SIG-M5 treated with dmso at 0.1 percent for 504 hours (cell line): ENCODE data around the gene CAPZA2.

Experiments used
- DNase-seq: peaks from one replicate; lab custom pipeline; 2025; ENCODE audit not compliant: unreplicated experiment; lab: John Stamatoyannopoulos, UW

Gene CAPZA2

GRCh38 chr7:116861717-116862116, 670 bp upstream of the CAPZA2 start:
- DNase-seq = no peak

DNA sequence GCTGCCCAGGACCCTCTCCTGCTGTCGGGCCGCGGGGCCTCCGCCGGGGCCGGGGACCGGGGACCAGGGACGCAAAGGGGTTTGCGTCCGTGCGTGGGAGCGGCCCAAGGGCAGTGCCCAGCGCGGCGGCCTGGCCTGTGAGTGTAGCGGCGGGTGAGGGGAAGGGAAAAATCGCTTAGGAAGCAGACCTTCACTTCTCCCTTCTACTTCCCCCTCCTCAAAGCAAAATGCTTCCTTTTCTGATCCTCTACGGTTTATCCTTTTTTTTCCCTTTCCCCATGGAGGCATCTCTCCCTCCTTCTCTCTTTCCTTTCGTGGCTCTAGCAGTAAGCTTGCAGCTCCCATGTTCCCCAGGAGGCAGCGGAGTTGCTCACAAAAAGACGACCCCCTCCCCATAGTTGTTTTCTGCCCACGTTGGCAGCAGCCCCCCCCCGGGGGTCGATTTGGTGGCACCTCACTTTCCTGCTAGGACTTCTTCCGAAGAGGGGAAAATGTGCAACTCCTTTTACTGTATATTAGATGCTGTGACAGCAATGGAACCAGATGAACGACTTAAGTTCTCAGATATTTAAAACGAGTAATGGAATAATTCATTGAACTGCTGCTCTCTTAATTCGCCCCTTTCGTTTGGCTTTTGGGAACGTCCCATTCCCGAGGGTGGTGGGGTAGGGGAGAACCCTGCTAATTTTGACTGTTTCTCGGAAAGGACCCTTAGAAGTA, 724 bp downstream of the CAPZA2 start:
- DNase-seq = peak; percentile 55

GRCh38 chr7:116863936-116864500, 1.6 kb downstream of the CAPZA2 start:
- DNase-seq = no peak

- no peak for DNase-seq
Observed at GRCh38 chr7:116871061-116871700, 8.8 kb downstream of the CAPZA2 start.

DNA sequence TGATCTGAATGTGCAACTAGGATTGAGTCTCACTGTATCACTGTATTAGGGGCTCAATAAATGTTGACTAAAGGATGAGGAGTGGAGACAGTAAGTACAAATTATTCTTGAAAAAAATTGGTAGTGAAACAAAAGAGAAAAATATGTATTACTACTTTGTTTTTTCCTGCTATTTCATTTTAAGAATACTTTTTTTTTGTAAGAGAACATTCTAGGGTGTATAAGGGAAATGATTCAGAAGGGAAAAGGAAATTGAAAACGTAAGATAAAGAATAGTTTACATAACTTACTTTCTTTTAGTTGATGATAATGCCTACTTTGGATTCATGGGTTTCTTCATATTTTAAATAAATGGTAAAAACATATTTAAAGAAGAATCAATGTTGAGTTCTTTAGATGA, 9.6 kb downstream of the CAPZA2 start:
- no peak for DNase-seq

GRCh38 chr7:116873619-116874018, 11.2 kb downstream of the CAPZA2 start:
- DNase-seq = no peak

- no peak for DNase-seq
Observed at GRCh38 chr7:116876664-116877442, 14.5 kb downstream of the CAPZA2 start.

DNA sequence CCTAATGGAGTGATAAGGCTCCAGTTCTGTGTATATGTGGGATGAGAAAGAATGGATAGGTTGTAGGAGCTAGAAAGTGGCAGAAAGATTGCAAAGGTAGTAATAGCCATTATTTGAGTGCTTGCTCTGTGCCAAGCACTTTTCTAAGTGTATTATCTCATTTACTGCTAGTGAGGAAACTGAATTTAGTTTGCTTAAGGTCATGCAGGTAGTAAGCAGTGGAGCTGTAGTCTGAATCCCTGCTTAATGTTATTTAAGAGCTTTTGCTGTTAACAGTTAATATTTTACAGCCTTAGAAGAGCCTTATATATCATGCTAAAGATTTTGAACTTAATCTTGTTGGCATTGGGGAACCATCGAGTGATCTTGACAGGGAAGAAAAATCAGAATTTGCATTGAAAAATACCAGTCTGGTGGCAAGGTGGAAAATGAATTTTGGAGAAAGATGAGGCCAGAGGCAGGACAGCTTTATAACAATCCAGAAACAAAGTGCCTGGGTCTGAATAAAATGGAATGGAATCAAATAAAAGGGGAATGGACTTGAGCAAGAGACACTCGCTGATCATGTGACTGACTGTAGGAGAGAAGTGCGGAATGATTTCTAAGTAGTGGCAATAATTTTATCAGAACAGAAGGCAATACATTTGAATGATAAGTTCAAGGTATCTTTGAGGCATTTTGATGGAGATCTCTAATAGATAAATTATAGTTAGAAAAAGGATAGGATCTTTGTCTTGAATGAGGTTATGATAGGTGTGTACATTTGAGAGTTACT, 15.2 kb downstream of the CAPZA2 start:
- DNase-seq = no peak

DNA sequence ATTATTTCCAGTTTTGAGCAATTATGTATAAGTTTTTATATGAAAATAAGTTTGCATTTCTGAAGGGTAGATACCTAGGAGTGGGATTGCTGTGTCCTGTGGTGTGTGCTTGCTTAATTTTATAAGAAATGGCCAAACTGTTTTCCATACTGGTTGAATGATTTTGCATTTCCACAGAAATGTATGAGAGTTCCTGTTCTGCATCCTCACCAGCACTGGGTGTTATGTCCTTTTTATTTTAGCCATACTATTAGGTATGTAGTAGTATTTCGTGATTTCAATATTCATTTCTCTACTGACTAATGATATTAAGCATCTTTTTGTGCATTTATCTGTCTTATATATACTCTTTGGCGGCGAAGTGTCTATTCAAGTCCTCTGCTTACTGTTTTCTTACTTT, 22.3 kb downstream of the CAPZA2 start:
- DNase-seq = no peak

- DNase-seq = no peak
Observed at GRCh38 chr7:116885724-116886123, 23.3 kb downstream of the CAPZA2 start.

DNA sequence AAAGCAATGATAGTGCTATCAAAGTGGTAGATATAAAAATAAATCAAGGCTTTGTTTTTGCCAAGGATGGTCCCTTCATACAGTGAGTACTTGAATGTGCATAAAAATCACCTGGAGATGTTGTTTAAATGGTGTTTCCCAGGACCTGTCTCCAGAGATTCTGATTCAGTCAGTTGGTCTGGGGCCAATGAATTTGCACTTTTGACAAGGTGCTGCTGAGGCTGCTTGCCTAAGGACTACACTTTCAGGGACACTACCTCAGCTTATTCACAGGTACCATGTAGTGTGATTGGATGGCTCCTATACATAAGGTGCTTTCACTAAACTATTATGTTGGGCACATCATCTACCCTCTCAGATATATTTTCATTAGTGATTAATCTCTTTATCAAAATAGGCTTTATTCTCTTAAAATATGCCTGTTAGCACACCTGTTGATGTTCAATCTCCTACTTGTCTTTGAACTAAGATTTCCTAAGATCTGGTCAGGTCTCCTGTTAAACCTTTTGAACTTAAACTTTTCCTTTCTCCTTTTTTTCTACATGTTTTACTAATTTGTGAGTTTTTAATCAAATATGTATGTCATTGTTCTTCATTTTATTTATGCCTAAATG, 24.3 kb downstream of the CAPZA2 start:
- no peak for DNase-seq

DNA sequence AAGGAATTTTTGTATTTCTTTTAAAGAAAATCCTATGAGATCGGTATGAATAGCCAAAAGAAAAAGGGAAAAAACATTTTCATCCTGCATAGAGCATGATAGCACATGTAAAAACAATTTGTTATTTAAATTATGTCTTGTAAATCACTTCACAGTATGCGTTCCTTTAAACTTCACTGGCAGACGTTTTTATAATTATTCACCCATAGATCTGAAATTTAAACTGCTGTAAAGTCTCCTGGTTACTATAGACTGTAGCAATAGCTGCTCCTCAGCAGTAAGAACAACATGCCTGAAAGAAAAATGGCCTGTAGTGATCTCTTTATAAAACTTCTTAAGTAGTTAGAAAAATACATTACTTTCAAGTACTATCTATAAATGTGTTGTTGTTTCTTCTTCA, 26.5 kb downstream of the CAPZA2 start:
- no peak for DNase-seq

- no peak for DNase-seq
Observed at GRCh38 chr7:116895849-116896248, 33.5 kb downstream of the CAPZA2 start.

DNA sequence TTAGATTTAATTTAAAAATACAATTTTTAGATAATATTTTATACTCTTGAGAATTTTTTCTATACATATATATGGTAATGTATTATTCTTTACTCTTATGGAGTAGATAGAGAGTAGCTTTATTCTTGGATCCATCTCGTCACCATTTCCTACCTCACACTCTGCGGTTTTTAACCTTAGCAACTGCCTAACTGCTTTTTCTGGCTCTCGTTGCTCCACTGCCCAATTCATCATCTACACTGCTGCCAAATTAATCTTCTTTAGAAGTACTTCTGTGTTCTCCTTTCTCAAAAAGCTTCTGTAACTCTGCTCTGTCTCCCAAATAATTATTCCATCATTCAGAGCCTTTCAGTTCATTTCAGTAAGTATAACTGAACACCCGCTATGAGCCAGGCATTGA, 35.3 kb downstream of the CAPZA2 start:
- no peak for DNase-seq

GRCh38 chr7:116899308-116899707, 36.9 kb downstream of the CAPZA2 start:
- peak; percentile 45 for DNase-seq

GRCh38 chr7:116901143-116901542, 38.8 kb downstream of the CAPZA2 start:
- DNase-seq = no peak

DNA sequence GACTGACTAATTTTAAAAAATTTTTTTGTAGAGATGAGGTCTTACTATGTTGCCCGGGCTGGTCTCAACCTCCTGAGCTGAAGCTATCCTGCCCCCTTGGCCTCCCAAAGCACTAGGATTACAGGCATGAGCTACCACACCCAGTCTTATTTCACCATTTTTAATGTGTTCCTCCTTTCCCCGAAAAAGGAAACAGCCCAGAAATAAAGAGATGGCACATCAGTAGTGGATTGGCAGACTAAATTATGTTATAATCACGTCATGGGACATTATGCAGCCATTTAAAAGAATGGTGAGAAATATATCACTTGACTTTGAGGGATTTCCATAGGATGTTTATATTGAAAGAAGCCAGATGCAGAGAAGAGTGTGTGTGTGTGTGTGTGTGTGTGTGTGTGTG, 40.5 kb downstream of the CAPZA2 start:
- peak; percentile 2 for DNase-seq

DNA sequence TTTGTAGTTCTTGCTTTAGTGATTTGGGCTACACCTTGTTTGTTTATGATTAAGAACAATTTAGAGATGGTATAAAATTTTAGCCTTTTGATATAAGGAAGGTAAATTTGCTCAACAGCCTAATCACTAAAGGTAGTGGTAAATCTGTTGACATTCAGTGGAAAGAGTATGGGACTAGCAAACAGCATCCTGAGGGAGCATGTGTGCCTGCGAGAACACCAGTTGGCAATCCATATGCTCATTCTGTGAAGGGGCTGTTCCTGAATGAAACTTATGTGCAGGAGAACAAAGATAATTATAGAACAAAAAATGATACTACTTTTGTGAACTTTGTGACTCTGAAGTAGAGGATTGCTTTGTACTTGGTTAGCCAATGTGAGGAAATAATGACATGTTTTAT, 44.0 kb downstream of the CAPZA2 start:
- no peak for DNase-seq

GRCh38 chr7:116910383-116910782, 48.0 kb downstream of the CAPZA2 start:
- no peak for DNase-seq

DNA sequence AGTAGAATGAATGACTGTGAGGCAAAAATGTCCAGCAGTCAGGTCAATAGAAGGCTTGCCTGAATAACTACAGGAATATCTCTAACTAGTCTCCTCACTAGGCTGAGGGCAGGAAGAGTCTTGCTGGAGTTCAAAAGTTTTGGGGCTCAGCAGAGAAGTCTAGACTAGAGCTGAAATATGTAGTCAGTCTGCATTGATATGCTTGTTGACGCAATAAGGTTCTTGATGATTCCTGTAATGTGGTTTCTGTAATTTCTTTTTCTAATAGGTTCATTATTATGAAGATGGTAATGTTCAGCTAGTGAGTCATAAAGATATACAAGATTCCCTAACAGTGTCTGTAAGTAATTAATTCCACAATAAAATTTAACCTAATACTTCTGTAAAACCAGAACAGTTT, 49.4 kb downstream of the CAPZA2 start:
- no peak for DNase-seq
